Upper lobe of left lung (tissue), 4 donors: Measurements from ENCODE around the gene RMDN2.

Experiments used
- EP300 ChIP-seq, 4 donors: sonication (generic); formaldehyde crosslinking; IDR thresholded peaks; one replicate each; pipeline ENCODE4 v1.5.1; 2017; ENCODE audit warnings: antibody characterized with exemption in 4 of 4, control low read depth in 2 of 4
- POLR2AphosphoS5 ChIP-seq, 2 donors: sonication (generic); formaldehyde crosslinking; IDR thresholded peaks; one replicate each; pipeline ENCODE4 v1.5.1; 2017; ENCODE audit warnings: antibody characterized with exemption in 2 of 2
- TF ChIP-seq, protein P1 (sequence below), 6 experiments: fragments of 450-650 bp in 4 of 6; fragments of 200-600 bp in 2 of 6; sonication (generic) in 2 of 6; IDR thresholded peaks; one replicate each; pipeline ENCODE4 v1.5.1; 2016 to 2019; ENCODE audit warnings: antibody characterized with exemption in 6 of 6

DNA sequence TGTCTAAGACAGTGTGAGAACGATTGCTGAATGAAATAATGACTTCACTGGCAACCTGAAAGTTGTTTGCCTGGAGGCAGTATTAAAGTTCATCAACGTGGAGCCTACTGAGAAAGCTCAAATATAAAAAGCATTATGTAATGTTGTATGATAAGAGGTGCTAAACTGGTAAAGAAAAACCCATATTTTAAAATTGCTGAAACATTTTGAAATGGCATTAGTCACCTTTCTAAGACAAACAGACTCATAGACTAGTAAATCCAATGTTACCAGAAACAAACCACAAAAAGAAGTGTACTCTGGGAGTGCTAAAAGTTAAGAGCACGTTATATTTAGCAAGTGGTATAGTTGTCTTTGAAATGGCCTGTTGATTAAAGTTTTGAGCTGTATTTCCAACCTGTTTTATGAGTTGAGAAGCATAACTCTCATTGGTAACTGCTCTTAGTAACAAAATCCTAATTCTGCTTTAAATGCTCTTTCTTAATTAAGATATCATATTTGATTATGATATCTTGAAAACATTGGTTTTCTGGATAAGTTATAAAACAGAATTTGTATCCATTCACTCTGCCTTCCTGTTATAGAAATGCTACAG lies 88.2 kb downstream of the RMDN2 start:
- TF ChIP-seq, protein P1, sequence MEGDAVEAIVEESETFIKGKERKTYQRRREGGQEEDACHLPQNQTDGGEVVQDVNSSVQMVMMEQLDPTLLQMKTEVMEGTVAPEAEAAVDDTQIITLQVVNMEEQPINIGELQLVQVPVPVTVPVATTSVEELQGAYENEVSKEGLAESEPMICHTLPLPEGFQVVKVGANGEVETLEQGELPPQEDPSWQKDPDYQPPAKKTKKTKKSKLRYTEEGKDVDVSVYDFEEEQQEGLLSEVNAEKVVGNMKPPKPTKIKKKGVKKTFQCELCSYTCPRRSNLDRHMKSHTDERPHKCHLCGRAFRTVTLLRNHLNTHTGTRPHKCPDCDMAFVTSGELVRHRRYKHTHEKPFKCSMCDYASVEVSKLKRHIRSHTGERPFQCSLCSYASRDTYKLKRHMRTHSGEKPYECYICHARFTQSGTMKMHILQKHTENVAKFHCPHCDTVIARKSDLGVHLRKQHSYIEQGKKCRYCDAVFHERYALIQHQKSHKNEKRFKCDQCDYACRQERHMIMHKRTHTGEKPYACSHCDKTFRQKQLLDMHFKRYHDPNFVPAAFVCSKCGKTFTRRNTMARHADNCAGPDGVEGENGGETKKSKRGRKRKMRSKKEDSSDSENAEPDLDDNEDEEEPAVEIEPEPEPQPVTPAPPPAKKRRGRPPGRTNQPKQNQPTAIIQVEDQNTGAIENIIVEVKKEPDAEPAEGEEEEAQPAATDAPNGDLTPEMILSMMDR (IDR thresholded peaks at IDR 0.05): no peak
- TF ChIP-seq EP300 (IDR thresholded peaks at IDR 0.05): no peak
- no peak for TF ChIP-seq POLR2AphosphoS5 (IDR thresholded peaks at IDR 0.05)
